ENCODE results near the gene PAMR1.

- TF ChIP-seq CTCF (IDR thresholded peaks at IDR 0.05 in 4 of 5, conservative IDR thresholded peaks at IDR 0.05 in 1 of 5) (no peak), POLR2A (IDR thresholded peaks at IDR 0.05) (no peak)
Observed at GRCh38 chr11:35501776-35502175, 23.6 kb downstream of the PAMR1 start.
